Breast epithelium (tissue), 4 donors: ENCODE data around the gene NINL. TPM values are rescaled to one million over a fixed set of nuclear protein-coding genes. Genes with fewer than 3 reads are reported as not detected.

Experiments used
- DNase-seq, 2 donors: peaks; one replicate each; pipeline ENCODE4 v3.0.0-alpha.2; 2019; ENCODE audit warnings: low spot score in 2 of 2
- H3K27ac ChIP-seq, 2 donors: fragments of 200-600 bp; sonication (generic) in 1 of 2; one replicate each; pipeline ENCODE4 v1.5.1; 2016 to 2019; ENCODE audit warnings: mild to moderate bottlenecking in 1 of 2
- H3K27me3 ChIP-seq, 2 donors: fragments of 200-600 bp; sonication (generic) in 1 of 2; one replicate each; pipeline versions ENCODE4 v1.5.1 to v1.6.0; 2017 to 2019; ENCODE audit warnings: control low read depth in 1 of 2, mild to moderate bottlenecking in 1 of 2
- H3K36me3 ChIP-seq: fragments of 200-600 bp; one replicate; pipeline ENCODE4 v1.5.1; 2019
- H3K4me1 ChIP-seq, 2 donors: fragments of 200-600 bp; sonication (generic); one replicate each; pipeline ENCODE4 v1.5.1; 2016 to 2019; ENCODE audit warnings: control low read depth in 1 of 2
- H3K4me3 ChIP-seq, 3 donors: fragments of 200-600 bp; sonication (generic); 1 replicate in 2 of 3; 2 replicates in 1 of 3; pipeline ENCODE4 v1.5.1; 2016 to 2019; ENCODE audit warnings: mild to moderate bottlenecking in 3 of 3, moderate library complexity in 2 of 3
- H3K9me3 ChIP-seq, 2 donors: fragments of 200-600 bp; sonication (generic) in 1 of 2; one replicate each; pipeline ENCODE4 v1.5.1; 2016 to 2019; ENCODE audit warnings: control low read depth in 1 of 2
- POLR2A ChIP-seq: fragments of 450-650 bp; IDR thresholded peaks from one replicate; pipeline ENCODE4 v1.6.1; 2016; ENCODE audit warnings: antibody characterized with exemption, mild to moderate bottlenecking, moderate library complexity
- POLR2AphosphoS5 ChIP-seq, 3 donors: sonication (generic); formaldehyde crosslinking; IDR thresholded peaks; one replicate each; pipeline ENCODE4 v1.6.1; 2017; ENCODE audit warnings: antibody characterized with exemption in 3 of 3
- intact Hi-C: fragments of 100-400 bp; cut with DNase I; formaldehyde crosslinking; loops from one replicate; pipeline ENCODE4 v1.15.1; 2023; ENCODE audit warnings: low total_unique reads
- total RNA-seq, 3 donors: library from RNA; depleted of rRNA; stranded (reverse); fragments of >200 nt; gene quantifications; one replicate each; pipeline ENCODE4 v1.1.0, GENCODE V29; 2016
- TF ChIP-seq, protein P1 (sequence below), 3 donors: fragments of 450-650 bp; IDR thresholded peaks; one replicate each; pipeline ENCODE4 v1.5.1; 2016 to 2017; ENCODE audit warnings: antibody characterized with exemption in 3 of 3, mild to moderate bottlenecking in 3 of 3, moderate library complexity in 3 of 3

The NINL gene
- total RNA-seq, 3 donors from 2014 or later: 6.9 to 15.5 (median 12.8) TPM

DNA sequence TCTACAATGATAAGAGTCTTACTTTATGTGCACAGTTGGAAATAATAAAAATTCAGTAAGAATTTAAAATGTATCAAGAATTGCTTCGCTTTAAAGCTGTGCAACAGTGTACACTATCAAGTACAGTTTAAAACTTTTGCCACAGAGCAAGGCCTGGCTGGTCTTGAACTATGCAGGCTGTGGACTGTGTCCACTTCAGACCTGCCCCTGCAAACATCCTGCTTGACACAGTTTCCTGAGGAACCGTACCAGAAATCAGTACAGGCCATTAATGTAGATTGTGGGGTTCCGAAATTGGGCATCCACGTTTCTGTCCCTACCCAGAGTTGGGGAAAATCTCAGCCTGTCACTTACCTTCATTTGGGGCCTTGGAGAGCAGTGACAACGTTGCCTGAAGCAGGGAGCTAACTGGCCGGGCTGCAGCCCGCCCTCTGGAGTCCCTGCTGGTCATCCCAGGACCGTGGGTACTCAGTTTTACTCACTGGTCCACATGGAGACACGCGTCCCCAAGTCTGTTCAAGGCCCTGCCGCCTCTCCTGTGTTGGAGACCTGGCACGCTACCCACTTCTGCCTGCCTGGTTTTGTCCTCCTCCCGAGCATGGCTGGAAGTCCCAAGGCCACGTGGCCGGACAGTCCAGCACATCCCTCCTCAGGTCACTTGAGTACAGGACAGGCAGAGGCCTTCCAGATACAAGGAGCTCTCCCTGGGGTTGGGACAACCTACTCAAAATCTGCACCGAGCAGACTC lies 8.4 kb downstream of the NINL start:
- Histone ChIP-seq H3K27me3 (no peaks in the 10 kb centered on the region), H3K4me1 (no peaks in the 10 kb centered on the region), H3K9me3 (no peaks in the 10 kb centered on the region), H3K27ac (no peak overlapping the region), H3K4me3 (no peak overlapping the region), H3K36me3 (no peaks in the 10 kb centered on the region)
- intact Hi-C loops: no loop called here
- TF ChIP-seq, protein P1, sequence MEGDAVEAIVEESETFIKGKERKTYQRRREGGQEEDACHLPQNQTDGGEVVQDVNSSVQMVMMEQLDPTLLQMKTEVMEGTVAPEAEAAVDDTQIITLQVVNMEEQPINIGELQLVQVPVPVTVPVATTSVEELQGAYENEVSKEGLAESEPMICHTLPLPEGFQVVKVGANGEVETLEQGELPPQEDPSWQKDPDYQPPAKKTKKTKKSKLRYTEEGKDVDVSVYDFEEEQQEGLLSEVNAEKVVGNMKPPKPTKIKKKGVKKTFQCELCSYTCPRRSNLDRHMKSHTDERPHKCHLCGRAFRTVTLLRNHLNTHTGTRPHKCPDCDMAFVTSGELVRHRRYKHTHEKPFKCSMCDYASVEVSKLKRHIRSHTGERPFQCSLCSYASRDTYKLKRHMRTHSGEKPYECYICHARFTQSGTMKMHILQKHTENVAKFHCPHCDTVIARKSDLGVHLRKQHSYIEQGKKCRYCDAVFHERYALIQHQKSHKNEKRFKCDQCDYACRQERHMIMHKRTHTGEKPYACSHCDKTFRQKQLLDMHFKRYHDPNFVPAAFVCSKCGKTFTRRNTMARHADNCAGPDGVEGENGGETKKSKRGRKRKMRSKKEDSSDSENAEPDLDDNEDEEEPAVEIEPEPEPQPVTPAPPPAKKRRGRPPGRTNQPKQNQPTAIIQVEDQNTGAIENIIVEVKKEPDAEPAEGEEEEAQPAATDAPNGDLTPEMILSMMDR (IDR thresholded peaks at IDR 0.05): no peak
- TF ChIP-seq POLR2AphosphoS5 (IDR thresholded peaks at IDR 0.05) (no peak), POLR2A (no peak)
- no peak for DNase-seq

DNA sequence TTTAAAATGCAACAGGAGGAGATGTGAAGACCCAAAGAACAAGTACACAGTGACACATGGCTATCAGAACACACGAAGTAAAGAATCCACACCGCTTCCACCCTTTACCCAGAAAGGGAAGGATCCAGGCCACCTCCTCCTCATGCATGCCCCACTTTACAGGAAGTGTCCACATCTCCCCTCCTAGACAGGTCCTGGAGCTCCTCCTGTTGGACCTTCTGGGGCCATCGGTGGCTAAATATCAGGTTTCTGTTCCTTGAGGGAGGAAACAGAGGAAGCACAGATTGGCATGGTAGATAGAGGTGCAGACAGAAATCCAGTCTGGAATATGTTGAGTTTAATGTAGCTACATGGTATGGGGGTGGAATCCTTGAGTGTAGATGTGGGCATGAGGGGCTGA lies 10.9 kb downstream of the NINL start:
- Histone ChIP-seq H3K4me1 (no peaks in the 10 kb centered on the region), H3K36me3 (no peaks in the 10 kb centered on the region), H3K27ac (no peak overlapping the region), H3K9me3 (no peaks in the 10 kb centered on the region), H3K4me3 (no peak overlapping the region), H3K27me3 (no peaks in the 10 kb centered on the region)
- TF ChIP-seq, protein P1 (IDR thresholded peaks at IDR 0.05): no peak
- TF ChIP-seq POLR2A (no peak), POLR2AphosphoS5 (IDR thresholded peaks at IDR 0.05) (no peak)
- intact Hi-C loops: no loop called here
- no peak for DNase-seq

DNA sequence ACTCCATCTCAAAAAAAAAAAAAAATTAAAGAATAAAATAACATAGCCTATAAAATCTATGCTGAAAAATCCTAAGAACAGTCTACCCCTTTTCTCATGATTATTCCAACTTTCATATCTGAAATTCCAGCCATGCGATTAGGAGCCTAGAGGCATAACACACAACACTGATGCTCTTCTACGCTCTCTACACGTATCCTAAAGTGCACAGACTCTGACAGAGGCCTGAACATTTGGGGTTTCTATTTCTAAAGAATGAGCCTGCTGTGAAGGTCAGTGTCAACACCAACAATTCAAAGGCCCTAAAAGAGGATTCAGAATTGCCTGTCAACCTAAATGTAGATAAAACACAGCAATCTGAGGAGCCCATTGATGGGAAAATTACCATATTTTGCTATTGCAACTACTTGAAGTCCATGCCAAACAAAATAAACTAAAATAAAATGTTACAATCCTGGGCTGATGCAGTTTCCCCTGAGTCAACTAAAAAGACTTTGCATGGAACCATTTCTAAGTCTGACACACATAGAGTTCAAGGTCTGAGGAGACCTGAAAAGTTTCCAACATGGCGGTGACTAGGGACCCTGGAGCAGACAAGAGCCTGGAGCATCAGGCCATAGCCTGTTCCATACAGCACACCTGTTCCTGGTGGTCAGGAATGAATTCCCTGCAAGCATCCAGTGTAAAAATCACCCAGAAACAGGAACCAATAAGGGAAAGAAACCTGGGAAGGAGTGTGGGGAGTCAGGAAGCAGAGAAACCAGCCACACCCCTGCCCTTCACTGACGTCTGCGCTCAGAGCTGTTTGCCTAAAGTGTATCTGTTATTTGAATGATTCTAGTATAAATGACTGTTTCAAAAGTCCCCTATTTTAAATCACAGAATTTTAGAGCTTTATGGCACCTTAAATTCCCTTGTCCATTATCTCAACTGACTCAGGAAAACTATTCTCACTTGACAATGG lies 11.8 kb downstream of the NINL start:
- H3K4me1 ChIP-seq: no peaks in the 10 kb centered on the region
- H3K27ac ChIP-seq: no peak overlapping the region
- intact Hi-C loops: loop anchor here (1.0 kb wide), 1 partner anchor 23 kb away; no protein-coding TSS in a partner anchor
- TF ChIP-seq POLR2AphosphoS5 (IDR thresholded peaks at IDR 0.05): no peak
- TF ChIP-seq, protein P1 (IDR thresholded peaks at IDR 0.05): no peak
- no peak for TF ChIP-seq POLR2A
- no peaks in the 10 kb centered on the region for H3K9me3 ChIP-seq
- no peaks in the 10 kb centered on the region for H3K36me3 ChIP-seq
- no peak for DNase-seq
- no peak overlapping the region for H3K4me3 ChIP-seq
- no peaks in the 10 kb centered on the region for H3K27me3 ChIP-seq

DNA sequence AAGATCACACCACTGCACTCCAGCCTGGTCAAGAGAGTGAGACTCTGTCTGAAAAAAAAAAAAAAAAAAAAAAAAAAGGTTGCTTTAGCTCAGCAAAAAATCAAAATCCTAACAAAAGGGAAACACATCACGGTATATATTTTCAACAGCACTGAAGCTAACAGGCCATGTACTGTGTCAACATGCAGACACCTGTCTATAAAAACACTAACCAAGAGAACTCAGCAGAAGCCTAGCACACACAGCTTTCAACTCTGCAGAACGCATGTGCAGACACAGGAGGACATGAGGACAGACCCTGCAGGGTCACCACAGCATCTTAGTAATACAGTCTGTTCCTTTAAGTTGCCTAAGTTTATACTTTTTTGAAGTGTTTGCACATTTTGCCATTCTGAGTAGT lies 13.5 kb downstream of the NINL start:
- intact Hi-C loops: no loop called here
- Histone ChIP-seq H3K36me3 (no peaks in the 10 kb centered on the region), H3K27ac (no peak overlapping the region), H3K27me3 (no peaks in the 10 kb centered on the region), H3K4me1 (no peaks in the 10 kb centered on the region), H3K9me3 (no peaks in the 10 kb centered on the region), H3K4me3 (no peak overlapping the region)
- TF ChIP-seq POLR2AphosphoS5 (IDR thresholded peaks at IDR 0.05): no peak
- no peak for TF ChIP-seq POLR2A
- TF ChIP-seq, protein P1 (IDR thresholded peaks at IDR 0.05): no peak
- no peak for DNase-seq

DNA sequence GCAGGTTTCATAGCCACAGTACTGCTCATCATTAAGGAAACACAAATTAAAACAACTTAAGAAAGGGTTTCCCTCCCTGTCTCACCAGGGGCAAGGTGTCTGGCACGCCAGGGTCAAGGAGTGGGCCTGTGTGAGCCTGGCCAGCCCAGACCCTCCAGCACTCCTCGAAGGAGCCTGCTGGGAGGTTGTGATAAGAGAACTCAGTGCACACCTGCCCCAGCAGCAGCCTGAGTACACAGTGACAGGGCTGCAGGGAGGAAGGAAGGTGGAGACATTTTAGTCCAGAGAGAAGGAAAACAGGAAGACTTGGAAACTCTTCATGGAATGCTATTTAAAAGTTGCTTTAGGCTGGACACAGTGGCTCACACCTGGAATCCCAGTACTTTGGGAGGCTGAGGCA lies 14.1 kb downstream of the NINL start:
- H3K36me3 ChIP-seq: no peaks in the 10 kb centered on the region
- no peaks in the 10 kb centered on the region for H3K9me3 ChIP-seq
- H3K4me3 ChIP-seq: no peak overlapping the region
- intact Hi-C loops: no loop called here
- H3K27me3 ChIP-seq: no peaks in the 10 kb centered on the region
- no peaks in the 10 kb centered on the region for H3K4me1 ChIP-seq
- no peak overlapping the region for H3K27ac ChIP-seq
- TF ChIP-seq POLR2AphosphoS5 (IDR thresholded peaks at IDR 0.05) (no peak), POLR2A (no peak)
- TF ChIP-seq, protein P1 (IDR thresholded peaks at IDR 0.05): no peak
- no peak for DNase-seq
